HG02981 (cell line): ENCODE data around the gene YPEL1.

Source experiments
- ATAC-seq: cut with Tn5 transposase; IDR thresholded peaks from one replicate; pipeline ENCODE4 v1.9.1; 2021; ENCODE audit warnings: mild to moderate bottlenecking, moderate library complexity; ENCODE audit not compliant: unreplicated experiment

YPEL1 gene

DNA sequence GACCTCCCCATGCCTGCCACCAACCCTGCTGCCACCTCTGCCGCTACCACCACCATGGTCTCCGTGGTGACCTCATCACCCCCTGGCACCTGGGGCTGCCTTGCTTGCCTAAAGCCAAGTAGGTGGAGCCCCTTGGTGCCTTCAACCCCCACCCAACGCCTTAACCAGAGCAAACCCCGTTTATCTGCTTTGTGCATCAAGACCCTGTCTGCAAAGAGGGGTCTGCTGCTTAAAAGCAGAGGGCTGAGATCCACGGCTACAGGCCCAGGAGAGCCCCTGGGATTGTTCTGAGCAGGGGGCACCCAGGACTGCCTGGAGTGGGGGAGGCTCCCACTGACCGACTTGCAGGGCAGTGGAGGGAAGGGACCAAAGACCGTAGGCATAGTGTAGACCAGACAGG is 74.7 kb downstream of the YPEL1 start:
- no peak for ATAC-seq

DNA sequence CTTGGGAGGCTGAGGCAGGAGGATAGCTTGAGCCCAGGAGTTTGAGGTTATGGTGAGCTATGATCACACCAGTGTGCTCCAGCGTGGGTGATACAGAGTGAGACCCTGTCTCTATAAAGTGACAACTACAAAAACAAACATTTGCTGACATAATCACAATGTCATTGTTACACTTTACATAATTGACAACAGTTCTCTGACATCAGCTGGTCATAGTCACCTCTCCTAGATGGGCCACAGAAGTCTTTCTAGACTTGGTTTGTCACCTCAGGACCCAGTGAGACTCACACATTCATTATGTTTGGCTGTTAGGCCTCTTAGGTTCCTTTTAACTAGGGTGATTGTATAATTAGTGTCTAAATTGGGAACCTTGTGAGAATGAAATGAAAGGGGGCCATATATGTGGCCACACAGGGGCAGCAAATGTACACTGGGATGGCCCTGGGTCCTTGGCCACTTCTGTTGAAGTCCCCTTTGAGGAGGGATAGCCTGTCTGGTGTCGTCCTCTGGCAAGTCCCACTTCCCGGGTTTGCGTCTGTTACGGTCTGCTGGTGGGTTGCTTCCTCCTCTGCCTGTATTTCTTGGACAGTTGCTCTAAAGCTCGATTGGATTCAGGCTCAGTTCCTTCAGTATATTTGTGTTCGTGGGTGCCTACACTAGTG is 75.6 kb downstream of the YPEL1 start:
- no peak for ATAC-seq

DNA sequence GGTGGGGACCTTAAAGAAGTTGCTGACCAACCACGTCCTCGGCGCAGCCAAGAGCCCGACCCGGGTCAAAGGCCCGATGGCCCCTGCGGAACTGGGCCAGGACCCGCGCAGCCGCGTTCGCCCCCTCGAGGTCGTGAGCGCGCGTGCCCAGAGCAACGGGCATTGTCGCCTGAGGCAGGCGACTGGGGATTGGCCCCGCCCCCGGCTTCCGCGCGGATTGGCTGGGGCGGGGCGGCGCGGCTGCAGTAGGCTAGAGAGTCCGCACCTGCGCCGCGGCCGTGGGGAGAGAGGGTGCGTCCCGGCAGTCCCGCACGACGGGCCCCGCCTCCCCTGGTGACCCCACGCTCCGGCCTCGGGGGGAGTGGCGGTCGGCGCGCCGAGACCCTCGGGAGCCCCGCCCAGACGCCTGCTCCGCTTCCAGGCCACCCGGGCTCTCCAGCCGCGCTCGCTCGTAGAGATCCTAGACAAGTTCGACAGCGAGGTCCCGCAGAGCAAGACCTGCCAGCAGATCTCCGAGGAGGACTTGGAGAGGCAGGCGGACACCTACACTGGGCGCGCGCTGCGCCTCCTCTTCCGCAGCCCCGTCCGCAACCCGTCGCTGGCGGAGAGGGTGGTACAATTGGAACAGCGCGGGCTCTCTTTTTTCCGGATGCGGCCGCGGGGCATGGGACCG is 78.1 kb downstream of the YPEL1 start:
- ATAC-seq: peak; percentile 67

DNA sequence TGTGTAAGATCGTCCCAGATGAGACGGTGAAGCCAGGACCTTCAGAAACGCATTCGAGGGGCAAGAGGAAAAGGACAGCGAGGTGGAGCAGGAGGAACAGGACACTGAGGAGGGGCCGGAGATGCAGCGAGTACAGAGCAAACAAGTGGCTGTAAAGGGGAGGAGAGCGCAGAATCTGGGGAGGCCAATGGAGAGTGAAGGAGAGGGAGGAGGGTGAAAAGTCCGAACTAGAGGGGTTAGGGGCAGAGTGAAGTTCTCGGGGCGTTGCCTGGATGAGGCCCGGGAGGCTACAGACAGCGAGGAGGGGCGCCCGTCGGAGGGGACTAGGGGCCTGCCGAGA is 78.6 kb downstream of the YPEL1 start:
- no peak for ATAC-seq

DNA sequence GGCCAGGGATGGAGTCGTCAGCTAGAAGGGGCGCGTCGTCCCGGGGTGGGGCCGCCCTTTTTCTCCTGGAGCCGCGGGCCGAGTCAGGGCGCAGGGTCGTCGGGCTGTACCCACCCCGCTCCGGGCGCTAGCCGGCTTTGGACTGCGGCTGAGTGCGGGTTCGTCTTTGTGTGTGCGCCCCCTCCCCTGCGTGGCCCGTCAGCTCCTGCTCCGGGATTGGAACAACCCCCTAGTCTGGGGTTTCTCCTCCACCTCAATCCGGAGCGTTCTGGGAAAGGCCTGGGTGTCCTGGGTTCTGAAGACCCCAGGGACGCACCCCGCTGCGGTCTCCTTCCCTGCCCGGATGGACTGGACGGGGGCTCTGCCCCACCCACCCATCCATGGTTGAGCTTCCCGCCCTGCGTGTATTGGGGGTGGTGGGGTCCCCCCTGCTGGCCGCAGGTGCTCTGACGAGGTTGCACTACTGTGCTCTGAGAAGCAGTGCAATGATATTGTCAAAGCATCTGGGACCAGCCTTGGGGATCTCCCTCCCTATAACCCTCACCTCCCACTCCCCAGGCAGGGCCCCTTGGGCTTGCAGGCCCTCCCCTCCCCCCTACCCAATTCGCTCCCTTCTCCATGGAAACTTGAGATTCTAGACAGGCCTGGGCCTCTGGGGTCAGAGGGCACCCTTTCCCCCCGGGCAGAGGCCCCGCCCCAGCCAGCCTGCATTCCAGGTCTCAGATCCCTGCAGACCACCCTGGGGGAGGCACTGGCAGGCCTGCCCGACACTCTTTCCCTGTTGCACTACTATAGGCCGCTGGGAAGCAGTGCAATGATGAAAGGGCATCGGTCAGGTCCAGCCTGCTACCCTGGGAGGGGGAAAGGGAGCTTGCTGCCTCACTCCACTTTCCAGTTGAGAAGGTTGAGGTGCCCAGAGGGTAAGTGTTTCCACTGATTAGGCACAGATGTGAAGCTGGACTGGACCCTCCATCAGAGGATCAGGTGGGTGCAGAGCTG is 82.7 kb downstream of the YPEL1 start:
- ATAC-seq: no peak

DNA sequence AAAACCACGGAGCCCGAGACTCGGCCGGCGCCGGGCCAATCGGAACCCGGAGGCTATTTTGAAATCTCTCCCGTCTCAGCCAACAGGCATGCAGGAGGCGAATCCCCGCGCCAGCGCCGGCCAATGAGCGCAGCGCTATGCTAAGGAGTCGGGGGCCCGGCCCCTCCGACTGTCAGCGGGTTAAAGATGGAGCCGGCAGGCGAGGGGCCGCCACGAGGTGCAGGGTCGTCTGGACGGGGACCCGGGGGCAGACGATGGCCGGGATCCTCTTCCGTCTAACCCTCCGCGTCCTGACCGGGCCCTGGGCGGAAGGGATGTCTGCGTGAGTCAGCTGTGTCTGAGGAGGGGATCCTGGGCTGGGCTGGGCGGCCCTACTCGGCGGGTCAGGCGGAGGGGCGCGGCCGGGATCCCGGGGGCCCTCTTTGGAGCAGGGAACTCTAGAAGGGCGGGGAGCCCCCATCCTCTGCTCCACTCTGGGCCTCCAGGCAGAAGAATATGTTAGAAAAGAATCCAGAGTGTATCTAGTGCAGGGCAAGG is 83.5 kb downstream of the YPEL1 start:
- ATAC-seq: peak; percentile 72

DNA sequence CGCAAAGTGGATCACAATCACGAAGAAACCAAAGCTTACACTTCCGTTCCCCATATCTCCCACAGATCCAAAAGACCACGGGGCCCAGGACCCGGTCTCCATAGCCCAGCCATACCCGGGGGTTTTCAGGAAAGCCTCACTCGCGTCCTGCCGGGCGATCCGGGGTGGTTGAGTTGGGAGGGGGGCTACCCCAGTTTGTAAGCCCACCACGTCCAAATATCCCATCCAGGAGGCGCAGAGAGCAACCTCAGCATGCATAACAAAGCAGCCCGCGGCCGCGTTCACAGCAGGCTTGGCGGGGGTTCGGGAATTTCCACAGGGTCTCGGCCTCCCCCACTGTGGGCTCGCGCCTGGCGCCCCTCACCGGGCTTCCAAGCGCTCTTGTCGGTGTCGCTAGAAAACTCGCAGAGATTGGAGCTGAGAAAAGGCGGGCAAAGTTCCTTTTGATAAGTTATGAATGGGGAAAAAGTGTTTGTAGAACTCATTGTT is 84.0 kb downstream of the YPEL1 start:
- peak; percentile 24 for ATAC-seq

DNA sequence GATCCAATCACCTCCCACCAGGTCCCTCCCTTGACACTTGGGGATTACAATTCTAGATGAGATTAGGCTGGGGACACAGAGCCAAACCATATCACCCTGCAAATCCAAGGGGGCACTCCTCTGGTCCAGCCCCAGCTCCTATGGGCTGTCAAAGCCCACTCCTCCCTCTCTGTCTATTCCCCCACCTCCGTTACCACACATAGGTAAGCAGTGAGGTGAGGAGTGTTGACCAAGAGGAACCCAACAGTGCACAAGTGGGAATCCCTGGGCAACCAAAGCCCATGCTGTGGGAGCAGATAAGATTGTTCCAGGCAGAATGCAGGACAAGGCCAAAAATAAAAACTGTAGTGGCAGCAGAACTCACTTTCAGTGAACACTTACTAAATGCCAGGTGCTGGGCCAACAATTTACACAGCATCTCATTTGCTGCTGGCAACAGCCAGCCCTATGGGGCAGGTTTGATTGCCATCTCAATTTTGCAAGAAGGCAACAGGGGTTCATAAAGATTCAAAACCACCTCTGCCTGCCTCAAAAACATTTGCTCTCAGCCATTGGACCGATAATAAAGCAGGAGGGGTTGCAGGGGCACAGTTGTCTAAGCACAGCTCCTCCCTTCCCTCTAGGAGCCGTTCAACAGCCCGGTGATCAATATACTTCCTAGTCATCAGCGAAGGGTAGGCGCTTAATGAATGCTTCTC is 84.6 kb downstream of the YPEL1 start:
- ATAC-seq: no peak

DNA sequence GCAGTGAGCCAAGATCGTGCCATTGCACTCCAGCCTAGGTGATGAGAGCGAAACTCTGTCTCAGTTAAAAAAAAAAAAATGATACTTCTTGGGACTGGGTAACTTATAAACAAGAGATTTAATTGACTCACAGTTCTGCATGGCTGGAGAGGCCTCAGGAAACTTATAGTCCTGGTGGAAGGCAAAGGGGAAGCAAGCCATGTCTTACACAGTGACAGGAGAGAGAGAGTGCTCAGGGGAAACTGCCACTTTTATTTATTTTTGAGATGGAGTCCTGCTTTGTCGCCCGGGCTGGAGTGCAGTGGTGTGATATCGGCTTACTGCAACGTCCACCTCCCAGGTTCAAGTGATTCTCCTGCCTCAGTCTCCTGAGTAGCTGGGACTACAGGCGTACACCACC is 85.3 kb downstream of the YPEL1 start:
- ATAC-seq: no peak
